GM12891 (cell line): ENCODE data around the gene TSPAN18.

Source experiments
- PAX5 ChIP-seq: IDR thresholded peaks from 2 replicates; pipeline ENCODE4 v1.6.1; 2011; ENCODE audit warnings: low read length, moderate library complexity, mild to moderate bottlenecking; ENCODE audit not compliant: insufficient read depth, severe bottlenecking
- POLR2A ChIP-seq: IDR thresholded peaks from 2 replicates; pipeline ENCODE4 v1.6.1; 2011; ENCODE audit warnings: low read depth, low read length, control low read depth
- POLR2AphosphoS5 ChIP-seq: IDR thresholded peaks from 2 replicates; pipeline ENCODE4 v1.6.1; 2011; ENCODE audit warnings: low read depth, low read length, control low read depth
- POU2F2 ChIP-seq: IDR thresholded peaks from 2 replicates; pipeline ENCODE4 v1.6.1; 2011; ENCODE audit warnings: low read depth, mild to moderate bottlenecking, control low read depth, low read length, moderate library complexity
- SPI1 ChIP-seq: IDR thresholded peaks from 2 replicates; pipeline ENCODE4 v1.6.1; 2011; ENCODE audit warnings: low read depth, low read length, control low read depth
- TAF1 ChIP-seq: IDR thresholded peaks from 2 replicates; pipeline ENCODE4 v1.6.1; 2011; ENCODE audit warnings: low read depth, low read length, control low read depth

GRCh38 chr11:44797886-44798606, 71.3 kb downstream of the TSPAN18 start:
- TF ChIP-seq POLR2A (no peak), SPI1 (no peak), PAX5 (no peak), POLR2AphosphoS5 (no peak), TAF1 (no peak), POU2F2 (no peak)
